Effector memory CD8-positive, alpha-beta T cell (primary cell): ENCODE results near the gene ABCC4.
A peak's percentile ranks its signal among the peaks of the same experiment; 100 is the strongest.

Source experiments
- ATAC-seq: fragments of 150-1000 bp; cut with Tn5 transposase; replicated peaks from 2 replicates; pipeline ENCODE4 v1.10.0; 2021; ENCODE audit warnings: mild to moderate bottlenecking, moderate library complexity
- DNase-seq, 3 experiments: peaks; one replicate each; pipeline ENCODE4 v3.0.0; 2021
- H3K27ac Mint-ChIP-seq, 2 donors: one replicate each; pipeline ENCODE4 v1.8.0; 2022; ENCODE audit warnings: mild to moderate bottlenecking in 2 of 2, mixed read lengths in 2 of 2, moderate library complexity in 2 of 2
- H3K27me3 Mint-ChIP-seq, 2 donors: one replicate each; pipeline ENCODE4 v1.8.0; 2022; ENCODE audit warnings: mixed read lengths in 2 of 2
- H3K36me3 Mint-ChIP-seq: one replicate; pipeline ENCODE4 v1.8.0; 2022; ENCODE audit warnings: mild to moderate bottlenecking, moderate library complexity, mixed read lengths; ENCODE audit not compliant: insufficient read depth
- H3K4me1 Mint-ChIP-seq, 2 donors: one replicate each; pipeline ENCODE4 v1.8.0; 2022; ENCODE audit warnings: low read depth in 2 of 2, mixed read lengths in 2 of 2
- H3K4me3 Mint-ChIP-seq, 2 donors: one replicate each; pipeline ENCODE4 v1.8.0; 2022; ENCODE audit warnings: mild to moderate bottlenecking in 2 of 2, mixed read lengths in 2 of 2, moderate library complexity in 2 of 2
- H3K9me3 Mint-ChIP-seq, 2 donors: one replicate each; pipeline ENCODE4 v1.8.0; 2022; ENCODE audit warnings: mixed read lengths in 2 of 2

The ABCC4 gene

GRCh38 chr13:95226476-95226875 lies 74.8 kb downstream of the ABCC4 start:
- Mint-ChIP-seq H3K4me3 (no peak overlapping the region), H3K27me3 (no peaks in the 10 kb centered on the region)

GRCh38 chr13:95226050-95226449 lies 75.2 kb downstream of the ABCC4 start:
- ATAC-seq: no peak
- DNase-seq: no peak
- Mint-ChIP-seq H3K4me3 (no peak overlapping the region), H3K27ac (peak overlapping the region in 1 of 2 donors; percentile 13), H3K4me1 (peaks cover 8 to 10% of the 10 kb centered on the region in 2 donors), H3K36me3 (no peaks in the 10 kb centered on the region), H3K27me3 (no peaks in the 10 kb centered on the region), H3K9me3 (no peaks in the 10 kb centered on the region)

More at GRCh38 chr13:95226476-95226875, 74.8 kb downstream of the ABCC4 start:
- Mint-ChIP-seq H3K36me3 (no peaks in the 10 kb centered on the region), H3K9me3 (no peaks in the 10 kb centered on the region), H3K4me1 (peaks cover 8 to 10% of the 10 kb centered on the region in 2 donors), H3K27ac (peak overlapping the region in 1 of 2 donors; percentile 8)
- DNase-seq (no peak), ATAC-seq (no peak)

GRCh38 chr13:95224064-95224463 lies 77.2 kb downstream of the ABCC4 start:
- Mint-ChIP-seq H3K9me3 (no peaks in the 10 kb centered on the region), H3K36me3 (peaks cover 5% of the 10 kb centered on the region), H3K27ac (no peak overlapping the region), H3K4me3 (no peak overlapping the region), H3K27me3 (no peaks in the 10 kb centered on the region), H3K4me1 (peaks cover 8 to 10% of the 10 kb centered on the region in 2 donors)
- no peak for DNase-seq
- ATAC-seq: no peak

GRCh38 chr13:95222733-95223018 lies 78.6 kb downstream of the ABCC4 start:
- peaks cover 5% of the 10 kb centered on the region for H3K36me3 Mint-ChIP-seq
- no peak overlapping the region for H3K4me3 Mint-ChIP-seq
- DNase-seq: no peak
- H3K27me3 Mint-ChIP-seq: no peaks in the 10 kb centered on the region
- ATAC-seq: no peak
- H3K27ac Mint-ChIP-seq: no peak overlapping the region
- H3K9me3 Mint-ChIP-seq: no peaks in the 10 kb centered on the region
- peaks cover 5 to 7% of the 10 kb centered on the region in 2 donors for H3K4me1 Mint-ChIP-seq

GRCh38 chr13:95221971-95222732 lies 79.1 kb downstream of the ABCC4 start:
- H3K27me3 Mint-ChIP-seq: no peaks in the 10 kb centered on the region
- H3K36me3 Mint-ChIP-seq: peaks cover 5% of the 10 kb centered on the region
- ATAC-seq (no peak), DNase-seq (no peak)
- peaks cover 2 to 4% of the 10 kb centered on the region in 2 donors for H3K4me1 Mint-ChIP-seq
- H3K9me3 Mint-ChIP-seq: no peaks in the 10 kb centered on the region
- H3K27ac Mint-ChIP-seq: no peak overlapping the region
- no peak overlapping the region for H3K4me3 Mint-ChIP-seq

GRCh38 chr13:95220611-95221010 lies 80.6 kb downstream of the ABCC4 start:
- no peak for ATAC-seq
- Mint-ChIP-seq H3K4me1 (no peaks in the 10 kb centered on the region), H3K27me3 (no peaks in the 10 kb centered on the region), H3K4me3 (no peak overlapping the region), H3K9me3 (no peaks in the 10 kb centered on the region), H3K27ac (no peak overlapping the region), H3K36me3 (peaks cover 5% of the 10 kb centered on the region)
- no peak for DNase-seq

GRCh38 chr13:95217920-95218830 lies 83.1 kb downstream of the ABCC4 start:
- Mint-ChIP-seq H3K27ac (no peak overlapping the region), H3K27me3 (no peaks in the 10 kb centered on the region), H3K4me1 (peaks cover 0 to under 1% of the 10 kb centered on the region in 2 donors), H3K9me3 (no peaks in the 10 kb centered on the region), H3K4me3 (no peak overlapping the region), H3K36me3 (peaks cover 5% of the 10 kb centered on the region)
- ATAC-seq: no peak
- no peak for DNase-seq

GRCh38 chr13:95216182-95216581 lies 85.1 kb downstream of the ABCC4 start:
- Mint-ChIP-seq H3K4me3 (no peak overlapping the region), H3K27me3 (no peaks in the 10 kb centered on the region), H3K36me3 (peaks cover 9% of the 10 kb centered on the region), H3K27ac (no peak overlapping the region), H3K9me3 (no peaks in the 10 kb centered on the region), H3K4me1 (peaks cover 2 to 3% of the 10 kb centered on the region in 2 donors)
- DNase-seq (no peak), ATAC-seq (no peak)

- H3K4me3 Mint-ChIP-seq: no peak overlapping the region
- peaks cover 4% of the 10 kb centered on the region for H3K36me3 Mint-ChIP-seq
These were observed 88.0 kb downstream of the ABCC4 start for GRCh38 chr13:95212983-95213850.

GRCh38 chr13:95209109-95209508 lies 92.1 kb downstream of the ABCC4 start:
- Mint-ChIP-seq H3K36me3 (peaks cover 10% of the 10 kb centered on the region), H3K27me3 (no peaks in the 10 kb centered on the region), H3K4me3 (no peak overlapping the region), H3K27ac (peak overlapping the region in 1 of 2 donors; percentile 45), H3K9me3 (no peaks in the 10 kb centered on the region), H3K4me1 (peaks cover 2 to 5% of the 10 kb centered on the region in 2 donors)
- no peak for ATAC-seq
- DNase-seq: no peak

More at GRCh38 chr13:95212983-95213850, 88.0 kb downstream of the ABCC4 start:
- Mint-ChIP-seq H3K4me1 (peaks cover 2 to 5% of the 10 kb centered on the region in 2 donors), H3K27ac (no peak overlapping the region), H3K27me3 (no peaks in the 10 kb centered on the region), H3K9me3 (no peaks in the 10 kb centered on the region)
- DNase-seq: no peak
- ATAC-seq: no peak

- no peak overlapping the region for H3K4me3 Mint-ChIP-seq
- H3K36me3 Mint-ChIP-seq: peaks cover 13% of the 10 kb centered on the region
- H3K9me3 Mint-ChIP-seq: no peaks in the 10 kb centered on the region
- ATAC-seq: no peak
- H3K4me1 Mint-ChIP-seq: peaks cover 0 to 5% of the 10 kb centered on the region in 2 donors
- H3K27me3 Mint-ChIP-seq: no peaks in the 10 kb centered on the region
- DNase-seq: no peak
- H3K27ac Mint-ChIP-seq: no peak overlapping the region
These were observed 93.4 kb downstream of the ABCC4 start for GRCh38 chr13:95207769-95208366.

- no peak for ATAC-seq
- H3K4me1 Mint-ChIP-seq: peaks cover 0 to 1% of the 10 kb centered on the region in 2 donors
These were observed 95.1 kb downstream of the ABCC4 start for GRCh38 chr13:95206116-95206515.

More at GRCh38 chr13:95206116-95206515, 95.1 kb downstream of the ABCC4 start:
- H3K4me3 Mint-ChIP-seq: no peak overlapping the region
- no peak overlapping the region for H3K27ac Mint-ChIP-seq
- peaks cover 11% of the 10 kb centered on the region for H3K36me3 Mint-ChIP-seq
- H3K9me3 Mint-ChIP-seq: no peaks in the 10 kb centered on the region
- no peaks in the 10 kb centered on the region for H3K27me3 Mint-ChIP-seq
- no peak for DNase-seq
